ENCODE results near the gene PSPC1.
A peak's percentile ranks its signal among the peaks of the same experiment; 100 is the strongest.
"Not testable (repeated sequence)": the region's sequence is repeated elsewhere in the genome, so short reads cannot be mapped to it uniquely, and the experiment has no call there.

Gene PSPC1

GRCh38 chr13:19704256-19704655 is 78.5 kb downstream of the PSPC1 start:
- H3K27ac ChIP-seq (ENCODE audit: low read depth, low read length) = not testable (repeated sequence)

GRCh38 chr13:19701619-19702018 is 81.1 kb downstream of the PSPC1 start:
- H3K4me1 ChIP-seq (ENCODE audit: control insufficient read depth, insufficient read depth, low read length, unreplicated experiment) = peaks cover 19% of the 10 kb centered on the region
- not testable (repeated sequence) for H2AFZ ChIP-seq (ENCODE audit: low read length, unreplicated experiment); H3K27ac ChIP-seq (ENCODE audit: low read depth, low read length); H3K27me3 ChIP-seq (ENCODE audit: insufficient read depth, low read length); H3K79me2 ChIP-seq (ENCODE audit: control insufficient read depth, insufficient read depth, low read length, unreplicated experiment); H3K4me3 ChIP-seq (ENCODE audit: low read depth, low read length); H3K36me3 ChIP-seq (ENCODE audit: insufficient read depth, low read length)

More at GRCh38 chr13:19704256-19704655, 78.5 kb downstream of the PSPC1 start:
- H3K4me1 ChIP-seq (ENCODE audit: control insufficient read depth, insufficient read depth, low read length, unreplicated experiment) = peaks cover 19% of the 10 kb centered on the region
- not testable (repeated sequence) for H3K27me3 ChIP-seq (ENCODE audit: insufficient read depth, low read length); H2AFZ ChIP-seq (ENCODE audit: low read length, unreplicated experiment); H3K4me3 ChIP-seq (ENCODE audit: low read depth, low read length); H3K36me3 ChIP-seq (ENCODE audit: insufficient read depth, low read length); H3K79me2 ChIP-seq (ENCODE audit: control insufficient read depth, insufficient read depth, low read length, unreplicated experiment)

GRCh38 chr13:19700963-19701362 is 81.8 kb downstream of the PSPC1 start:
- H3K36me3 ChIP-seq (ENCODE audit: insufficient read depth, low read length); H2AFZ ChIP-seq (ENCODE audit: low read length, unreplicated experiment); H3K79me2 ChIP-seq (ENCODE audit: control insufficient read depth, insufficient read depth, low read length, unreplicated experiment); H3K27ac ChIP-seq (ENCODE audit: low read depth, low read length); H3K4me3 ChIP-seq (ENCODE audit: low read depth, low read length); H3K27me3 ChIP-seq (ENCODE audit: insufficient read depth, low read length): not testable (repeated sequence)
- H3K4me1 ChIP-seq (ENCODE audit: control insufficient read depth, insufficient read depth, low read length, unreplicated experiment) = peaks cover 19% of the 10 kb centered on the region

- no peak overlapping the region for H3K4me3 ChIP-seq (ENCODE audit: low read depth, low read length)
- H3K27me3 ChIP-seq (ENCODE audit: insufficient read depth, low read length) = no peaks in the 10 kb centered on the region
- peaks cover 8% of the 10 kb centered on the region for H3K79me2 ChIP-seq (ENCODE audit: control insufficient read depth, insufficient read depth, low read length, unreplicated experiment)
- peaks cover 16% of the 10 kb centered on the region for H3K4me1 ChIP-seq (ENCODE audit: control insufficient read depth, insufficient read depth, low read length, unreplicated experiment)
- H3K27ac ChIP-seq (ENCODE audit: low read depth, low read length) = no peak overlapping the region
- no peak overlapping the region for H2AFZ ChIP-seq (ENCODE audit: low read length, unreplicated experiment)
- peaks cover 4% of the 10 kb centered on the region; the same call in 1 of the 2 replicates for H3K36me3 ChIP-seq (ENCODE audit: insufficient read depth, low read length)
Measured at GRCh38 chr13:19695829-19696228, 86.9 kb downstream of the PSPC1 start.

GRCh38 chr13:19695428-19695827 is 87.3 kb downstream of the PSPC1 start:
- no peak overlapping the region for H3K27ac ChIP-seq (ENCODE audit: low read depth, low read length)
- H3K36me3 ChIP-seq (ENCODE audit: insufficient read depth, low read length) = peaks cover 4% of the 10 kb centered on the region; the same call in 1 of the 2 replicates
- no peaks in the 10 kb centered on the region for H3K27me3 ChIP-seq (ENCODE audit: insufficient read depth, low read length)
- H3K4me3 ChIP-seq (ENCODE audit: low read depth, low read length) = no peak overlapping the region
- peaks cover 8% of the 10 kb centered on the region for H3K79me2 ChIP-seq (ENCODE audit: control insufficient read depth, insufficient read depth, low read length, unreplicated experiment)
- H2AFZ ChIP-seq (ENCODE audit: low read length, unreplicated experiment) = no peak overlapping the region
- peaks cover 16% of the 10 kb centered on the region for H3K4me1 ChIP-seq (ENCODE audit: control insufficient read depth, insufficient read depth, low read length, unreplicated experiment)

- H2AFZ ChIP-seq (ENCODE audit: low read length, unreplicated experiment); H3K4me1 ChIP-seq (ENCODE audit: control insufficient read depth, insufficient read depth, low read length, unreplicated experiment); H3K79me2 ChIP-seq (ENCODE audit: control insufficient read depth, insufficient read depth, low read length, unreplicated experiment); H3K27ac ChIP-seq (ENCODE audit: low read depth, low read length); H3K27me3 ChIP-seq (ENCODE audit: insufficient read depth, low read length): not testable (repeated sequence)
- Histone ChIP-seq H3K4me3 (ENCODE audit: low read depth, low read length) (peak overlapping the region; percentile 33; the same call in 1 of the 2 replicates), H3K36me3 (ENCODE audit: insufficient read depth, low read length) (peaks cover 13% of the 10 kb centered on the region; the same call in 1 of the 2 replicates)
Measured at GRCh38 chr13:19691447-19691846, 91.3 kb downstream of the PSPC1 start.

- H3K4me3 ChIP-seq (ENCODE audit: low read depth, low read length) = no peak overlapping the region
- H3K4me1 ChIP-seq (ENCODE audit: control insufficient read depth, insufficient read depth, low read length, unreplicated experiment) = no peaks in the 10 kb centered on the region
- peaks cover 10% of the 10 kb centered on the region; the same call in 1 of the 2 replicates for H3K36me3 ChIP-seq (ENCODE audit: insufficient read depth, low read length)
- H3K27me3 ChIP-seq (ENCODE audit: insufficient read depth, low read length) = no peaks in the 10 kb centered on the region
- no peak overlapping the region for H3K27ac ChIP-seq (ENCODE audit: low read depth, low read length)
- no peak overlapping the region for H2AFZ ChIP-seq (ENCODE audit: low read length, unreplicated experiment)
- no peaks in the 10 kb centered on the region for H3K79me2 ChIP-seq (ENCODE audit: control insufficient read depth, insufficient read depth, low read length, unreplicated experiment)
Measured at GRCh38 chr13:19685437-19685836, 97.3 kb downstream of the PSPC1 start.

GRCh38 chr13:19685034-19685433 is 97.7 kb downstream of the PSPC1 start:
- Histone ChIP-seq H3K27ac (ENCODE audit: low read depth, low read length) (no peak overlapping the region), H3K36me3 (ENCODE audit: insufficient read depth, low read length) (peaks cover 6% of the 10 kb centered on the region; the same call in 1 of the 2 replicates), H3K4me1 (ENCODE audit: control insufficient read depth, insufficient read depth, low read length, unreplicated experiment) (no peaks in the 10 kb centered on the region), H3K4me3 (ENCODE audit: low read depth, low read length) (no peak overlapping the region), H3K27me3 (ENCODE audit: insufficient read depth, low read length) (no peaks in the 10 kb centered on the region), H3K79me2 (ENCODE audit: control insufficient read depth, insufficient read depth, low read length, unreplicated experiment) (no peaks in the 10 kb centered on the region), H2AFZ (ENCODE audit: low read length, unreplicated experiment) (no peak overlapping the region)

GRCh38 chr13:19681517-19681916 is 101.2 kb downstream of the PSPC1 start:
- H3K27ac ChIP-seq (ENCODE audit: low read depth, low read length) = no peak overlapping the region
- H2AFZ ChIP-seq (ENCODE audit: low read length, unreplicated experiment) = no peak overlapping the region
- no peak overlapping the region for H3K4me3 ChIP-seq (ENCODE audit: low read depth, low read length)

GRCh38 chr13:19680751-19681150 is 102.0 kb downstream of the PSPC1 start:
- no peaks in the 10 kb centered on the region for H3K79me2 ChIP-seq (ENCODE audit: control insufficient read depth, insufficient read depth, low read length, unreplicated experiment)
- H3K36me3 ChIP-seq (ENCODE audit: insufficient read depth, low read length) = no peaks in the 10 kb centered on the region
- H3K27ac ChIP-seq (ENCODE audit: low read depth, low read length) = no peak overlapping the region

More at GRCh38 chr13:19681517-19681916, 101.2 kb downstream of the PSPC1 start:
- Histone ChIP-seq H3K36me3 (ENCODE audit: insufficient read depth, low read length) (no peaks in the 10 kb centered on the region), H3K4me1 (ENCODE audit: control insufficient read depth, insufficient read depth, low read length, unreplicated experiment) (peaks cover 8% of the 10 kb centered on the region), H3K79me2 (ENCODE audit: control insufficient read depth, insufficient read depth, low read length, unreplicated experiment) (no peaks in the 10 kb centered on the region), H3K27me3 (ENCODE audit: insufficient read depth, low read length) (no peaks in the 10 kb centered on the region)

GRCh38 chr13:19676168-19676567 is 106.6 kb downstream of the PSPC1 start:
- Histone ChIP-seq H3K36me3 (ENCODE audit: insufficient read depth, low read length) (peaks cover 13% of the 10 kb centered on the region), H3K27me3 (ENCODE audit: insufficient read depth, low read length) (no peaks in the 10 kb centered on the region), H3K27ac (ENCODE audit: low read depth, low read length) (no peak overlapping the region), H3K4me3 (ENCODE audit: low read depth, low read length) (no peak overlapping the region), H3K79me2 (ENCODE audit: control insufficient read depth, insufficient read depth, low read length, unreplicated experiment) (no peaks in the 10 kb centered on the region), H2AFZ (ENCODE audit: low read length, unreplicated experiment) (no peak overlapping the region), H3K4me1 (ENCODE audit: control insufficient read depth, insufficient read depth, low read length, unreplicated experiment) (peaks cover 8% of the 10 kb centered on the region)

More at GRCh38 chr13:19680751-19681150, 102.0 kb downstream of the PSPC1 start:
- Histone ChIP-seq H3K4me3 (ENCODE audit: low read depth, low read length) (no peak overlapping the region), H3K27me3 (ENCODE audit: insufficient read depth, low read length) (no peaks in the 10 kb centered on the region), H3K4me1 (ENCODE audit: control insufficient read depth, insufficient read depth, low read length, unreplicated experiment) (peaks cover 8% of the 10 kb centered on the region), H2AFZ (ENCODE audit: low read length, unreplicated experiment) (no peak overlapping the region)

Measured in ACC112 (cell line).